Esophagus muscularis mucosa (tissue), 3 donors: ENCODE data around the gene ULK4.

Source experiments
- EP300 ChIP-seq: sonication (generic); formaldehyde crosslinking; IDR thresholded peaks from one replicate; pipeline ENCODE4 v1.6.1; 2017; ENCODE audit warnings: antibody characterized with exemption
- TF ChIP-seq, protein P1 (sequence below), 3 experiments: fragments of 200-600 bp in 2 of 3; fragments of 450-650 bp in 1 of 3; sonication (generic) in 2 of 3; IDR thresholded peaks; one replicate each; pipeline ENCODE4 v1.5.1; 2017 to 2019; ENCODE audit warnings: antibody characterized with exemption in 3 of 3, mild to moderate bottlenecking in 2 of 3, moderate library complexity in 1 of 3

DNA sequence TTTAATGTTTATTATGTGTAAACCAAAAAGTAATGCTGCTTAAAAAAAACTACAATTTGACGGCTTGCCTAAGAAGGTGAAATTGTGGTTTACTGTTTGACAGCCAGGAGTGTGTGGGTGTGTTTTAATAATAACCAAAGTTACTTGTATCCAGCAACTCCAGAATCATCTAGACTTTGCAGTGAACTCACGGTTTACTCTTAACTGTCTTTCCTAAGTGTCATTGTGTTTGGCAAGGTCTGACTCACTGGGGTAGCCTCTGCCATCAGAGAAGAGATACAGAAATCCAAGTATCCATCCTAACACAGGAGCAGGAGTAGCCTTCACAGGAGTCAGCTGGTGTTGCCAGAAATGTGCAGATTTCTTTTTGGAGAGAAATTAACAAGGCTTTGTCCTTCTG is 611.5 kb downstream of the ULK4 start:
- TF ChIP-seq, protein P1, sequence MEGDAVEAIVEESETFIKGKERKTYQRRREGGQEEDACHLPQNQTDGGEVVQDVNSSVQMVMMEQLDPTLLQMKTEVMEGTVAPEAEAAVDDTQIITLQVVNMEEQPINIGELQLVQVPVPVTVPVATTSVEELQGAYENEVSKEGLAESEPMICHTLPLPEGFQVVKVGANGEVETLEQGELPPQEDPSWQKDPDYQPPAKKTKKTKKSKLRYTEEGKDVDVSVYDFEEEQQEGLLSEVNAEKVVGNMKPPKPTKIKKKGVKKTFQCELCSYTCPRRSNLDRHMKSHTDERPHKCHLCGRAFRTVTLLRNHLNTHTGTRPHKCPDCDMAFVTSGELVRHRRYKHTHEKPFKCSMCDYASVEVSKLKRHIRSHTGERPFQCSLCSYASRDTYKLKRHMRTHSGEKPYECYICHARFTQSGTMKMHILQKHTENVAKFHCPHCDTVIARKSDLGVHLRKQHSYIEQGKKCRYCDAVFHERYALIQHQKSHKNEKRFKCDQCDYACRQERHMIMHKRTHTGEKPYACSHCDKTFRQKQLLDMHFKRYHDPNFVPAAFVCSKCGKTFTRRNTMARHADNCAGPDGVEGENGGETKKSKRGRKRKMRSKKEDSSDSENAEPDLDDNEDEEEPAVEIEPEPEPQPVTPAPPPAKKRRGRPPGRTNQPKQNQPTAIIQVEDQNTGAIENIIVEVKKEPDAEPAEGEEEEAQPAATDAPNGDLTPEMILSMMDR (IDR thresholded peaks at IDR 0.05) = no peak
- TF ChIP-seq EP300 = no peak
